SHP77 treated with DMSO at 0.1 percent for 48 hours (cell line): ENCODE results near the gene TAX1BP3.

Experiments
- DNase-seq: peaks from one replicate; lab custom pipeline; 2025; lab: John Stamatoyannopoulos, UW

TAX1BP3 gene

GRCh38 chr17:3688027-3688553 lies 19.7 kb upstream of the TAX1BP3 start:
- no peak for DNase-seq

- DNase-seq: no peak
Observed at GRCh38 chr17:3685174-3685573, 16.8 kb upstream of the TAX1BP3 start.

- no peak for DNase-seq
Observed at GRCh38 chr17:3683054-3683511, 14.7 kb upstream of the TAX1BP3 start.

DNA sequence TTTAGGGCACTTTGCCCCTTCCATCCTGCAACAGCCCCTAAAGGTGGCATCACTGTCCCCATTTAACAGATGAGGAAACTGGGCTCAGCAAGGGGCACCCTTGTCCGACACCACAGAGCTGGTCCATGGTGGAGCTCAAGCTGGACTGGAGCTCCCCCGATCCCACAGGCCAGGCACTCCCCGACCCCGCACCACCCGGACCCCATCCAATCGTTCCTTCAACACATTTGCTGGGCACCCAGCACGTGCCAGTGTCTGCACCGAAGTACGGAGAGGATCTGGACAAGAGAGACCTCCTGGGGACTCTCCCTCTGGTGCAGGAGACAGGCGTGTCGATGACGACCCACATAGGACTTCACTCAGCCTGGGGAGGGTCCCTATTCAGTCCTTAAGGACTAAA lies 13.7 kb upstream of the TAX1BP3 start:
- DNase-seq: no peak

GRCh38 chr17:3681565-3681964 lies 13.2 kb upstream of the TAX1BP3 start:
- no peak for DNase-seq

GRCh38 chr17:3681057-3681456 lies 12.7 kb upstream of the TAX1BP3 start:
- no peak for DNase-seq

DNA sequence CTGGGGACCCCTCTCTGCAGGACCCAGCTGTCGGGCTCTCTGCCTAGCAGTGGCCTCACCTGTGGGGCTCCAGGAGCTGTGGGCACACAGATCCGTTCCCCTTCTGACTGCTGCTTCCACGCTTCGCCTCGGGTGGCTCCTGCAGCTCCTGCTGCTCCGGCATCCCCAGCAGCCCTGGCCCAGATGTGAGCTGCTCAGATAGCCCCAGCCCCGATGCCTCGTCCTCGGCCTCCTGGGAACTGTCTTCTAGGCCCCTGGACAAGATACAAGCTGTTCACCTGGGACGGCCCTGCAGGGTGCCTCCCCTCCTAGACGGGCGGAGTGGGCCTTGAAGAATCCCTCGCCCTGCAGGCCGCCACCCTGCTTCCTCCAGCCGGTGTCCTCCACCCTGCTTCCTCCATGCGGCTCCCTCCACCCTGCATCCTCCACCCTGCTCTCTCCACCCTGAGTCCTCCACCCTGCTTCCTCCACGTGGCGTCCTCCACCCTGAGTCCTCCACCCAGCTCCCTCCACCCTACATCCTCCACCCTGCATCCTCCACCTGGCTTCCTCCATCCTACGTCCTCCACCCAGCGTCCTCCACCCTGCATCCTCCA lies 11.3 kb upstream of the TAX1BP3 start:
- no peak for DNase-seq

DNA sequence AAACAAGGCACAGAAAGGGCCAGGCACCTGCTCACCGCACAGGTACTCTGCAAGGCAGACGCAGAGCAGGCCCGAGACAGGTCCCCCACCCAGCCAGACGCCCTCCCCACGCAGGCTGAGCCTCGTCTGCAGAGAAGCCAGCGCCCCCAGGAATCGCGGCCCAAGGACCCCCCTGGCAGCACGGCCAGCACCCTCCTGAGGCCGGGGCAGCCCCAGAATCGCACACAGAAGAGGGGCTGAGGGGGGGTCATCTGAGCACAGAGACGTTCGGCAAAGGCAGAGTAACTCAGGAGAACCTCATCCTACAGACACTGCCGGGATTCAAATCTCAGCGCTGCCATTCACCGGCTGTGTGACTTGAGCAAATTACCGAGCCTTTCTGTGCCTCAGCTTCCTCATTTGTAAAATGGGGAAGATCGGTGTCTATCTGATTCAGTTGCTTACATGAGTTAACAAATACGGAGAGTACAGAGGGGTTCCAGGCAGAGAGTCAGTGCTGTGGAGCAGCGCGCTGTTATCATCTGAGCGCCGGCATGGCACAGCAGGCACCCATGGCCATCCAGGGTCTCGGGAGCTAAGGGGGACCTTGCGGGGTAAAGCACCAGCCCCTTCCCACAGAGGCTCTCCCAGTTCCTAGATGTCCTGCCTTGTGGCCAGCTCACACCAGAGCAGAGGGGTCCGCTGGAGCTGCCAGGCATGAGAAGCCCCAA lies 10.6 kb upstream of the TAX1BP3 start:
- DNase-seq: no peak

- DNase-seq: peak; percentile 60
Observed at GRCh38 chr17:3678095-3678820, 9.9 kb upstream of the TAX1BP3 start.

DNA sequence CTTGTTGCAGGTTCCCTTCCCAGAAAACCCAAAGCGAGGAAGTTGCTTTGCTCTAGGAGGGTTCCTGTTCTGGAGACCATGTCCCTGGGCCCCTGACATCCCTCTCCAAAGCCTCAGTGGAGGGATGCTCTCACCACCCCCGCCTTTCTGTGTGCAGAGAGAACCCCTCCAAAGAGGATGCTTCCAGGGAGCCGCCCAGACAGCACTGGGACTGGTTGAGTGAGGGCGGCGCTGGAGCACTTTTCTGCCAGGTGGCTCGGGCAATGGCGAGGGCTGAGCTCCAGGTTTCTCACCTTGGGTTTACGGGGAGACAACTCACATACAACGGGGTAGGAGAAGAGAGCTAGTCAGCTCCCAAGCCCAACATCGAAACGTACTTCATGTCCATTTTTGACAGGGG lies 7.5 kb upstream of the TAX1BP3 start:
- DNase-seq: no peak

- no peak for DNase-seq
Observed at GRCh38 chr17:3672571-3672970, 4.2 kb upstream of the TAX1BP3 start.

- no peak for DNase-seq
Observed at GRCh38 chr17:3669548-3669947, 1.2 kb upstream of the TAX1BP3 start.

- no peak for DNase-seq
Observed at GRCh38 chr17:3669085-3669347, 638 bp upstream of the TAX1BP3 start.

GRCh38 chr17:3667366-3668278 lies 756 bp downstream of the TAX1BP3 start:
- DNase-seq: no peak

DNA sequence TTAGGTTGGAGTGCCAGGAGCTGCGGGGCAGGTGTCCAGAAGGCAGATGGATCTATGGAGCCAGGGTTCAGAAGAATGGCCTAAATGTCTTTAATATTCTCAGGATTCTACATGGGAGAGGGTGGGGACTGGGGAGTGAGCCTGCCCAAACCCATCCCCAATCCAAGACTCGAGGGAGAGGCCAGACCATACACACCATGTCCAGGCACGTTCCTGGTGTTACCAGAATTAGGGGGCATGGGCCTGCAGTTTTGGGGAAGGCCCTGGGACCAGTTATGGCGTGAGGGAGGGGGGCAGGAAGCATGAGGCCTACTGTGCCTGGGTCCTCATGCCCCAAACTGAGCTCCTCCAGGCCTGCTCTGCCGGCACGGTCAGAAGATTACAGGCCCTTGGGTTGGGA lies 1.9 kb downstream of the TAX1BP3 start:
- DNase-seq: no peak

DNA sequence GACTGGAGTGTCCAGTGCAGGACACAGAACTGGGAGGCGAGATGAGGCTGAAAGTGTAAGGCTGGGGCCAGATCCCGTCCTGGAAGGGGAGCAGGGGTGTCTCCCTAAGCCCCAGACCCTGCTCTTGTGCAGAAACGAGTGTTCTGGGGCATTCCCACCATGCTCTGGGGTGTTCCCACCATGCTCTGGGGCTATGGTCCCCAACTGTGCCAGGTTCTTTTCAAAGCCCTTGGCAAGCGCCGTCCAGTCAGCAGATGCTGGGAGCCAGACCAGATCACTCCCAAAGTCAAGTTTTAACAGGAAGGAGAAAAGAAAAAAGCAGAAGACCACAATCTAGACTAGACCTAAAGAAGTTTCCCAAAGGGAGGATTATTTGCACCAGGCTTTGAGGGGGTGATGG lies 2.5 kb downstream of the TAX1BP3 start:
- DNase-seq: no peak

DNA sequence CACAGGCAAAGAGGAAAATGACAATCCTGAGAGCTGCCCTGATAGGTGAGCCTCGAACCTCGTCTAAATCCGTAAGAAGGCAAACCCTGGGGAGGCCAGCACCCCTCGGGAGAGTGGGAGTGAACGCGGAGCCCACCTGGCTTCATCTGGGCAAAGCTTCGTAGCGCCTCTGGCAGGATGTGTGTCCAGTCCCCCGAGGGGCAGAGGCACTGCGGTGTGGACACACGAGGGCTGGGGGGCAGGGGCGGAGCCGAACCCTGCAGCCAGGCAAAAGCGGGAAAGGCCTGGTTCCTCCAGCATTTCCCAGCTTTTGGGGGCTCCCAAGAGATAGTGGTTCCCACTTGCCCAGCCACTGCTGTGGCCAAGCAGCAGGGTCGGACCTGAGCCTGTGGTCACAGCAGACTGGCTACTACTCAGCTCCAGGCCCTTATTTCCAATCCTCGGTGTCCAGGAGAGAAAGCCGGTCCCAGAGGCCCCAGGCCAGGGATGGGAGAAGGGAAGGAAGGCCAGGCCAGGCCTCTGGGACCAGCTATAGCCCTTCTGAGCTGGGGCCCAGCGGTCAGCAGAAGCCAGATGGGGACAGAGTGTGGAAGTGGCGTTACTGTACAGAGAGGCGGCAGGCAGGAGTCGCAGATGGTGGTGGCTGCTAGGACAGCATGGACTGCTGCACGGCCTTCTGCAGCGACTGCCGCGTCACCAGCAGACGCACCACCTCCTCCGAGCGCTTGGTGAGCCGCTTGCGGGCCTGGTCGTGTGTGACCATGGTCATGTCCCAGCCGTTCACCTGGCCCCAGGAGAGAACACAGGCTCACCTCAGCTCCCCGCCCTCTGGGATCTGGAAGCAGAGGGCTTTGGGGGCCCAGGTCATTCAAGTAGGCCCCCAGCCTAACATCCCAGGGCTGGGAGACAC lies 5.0 kb downstream of the TAX1BP3 start:
- DNase-seq: no peak

GRCh38 chr17:3660311-3660891 lies 8.0 kb downstream of the TAX1BP3 start:
- no peak for DNase-seq

- DNase-seq: no peak
Observed at GRCh38 chr17:3659541-3660111, 8.8 kb downstream of the TAX1BP3 start.

DNA sequence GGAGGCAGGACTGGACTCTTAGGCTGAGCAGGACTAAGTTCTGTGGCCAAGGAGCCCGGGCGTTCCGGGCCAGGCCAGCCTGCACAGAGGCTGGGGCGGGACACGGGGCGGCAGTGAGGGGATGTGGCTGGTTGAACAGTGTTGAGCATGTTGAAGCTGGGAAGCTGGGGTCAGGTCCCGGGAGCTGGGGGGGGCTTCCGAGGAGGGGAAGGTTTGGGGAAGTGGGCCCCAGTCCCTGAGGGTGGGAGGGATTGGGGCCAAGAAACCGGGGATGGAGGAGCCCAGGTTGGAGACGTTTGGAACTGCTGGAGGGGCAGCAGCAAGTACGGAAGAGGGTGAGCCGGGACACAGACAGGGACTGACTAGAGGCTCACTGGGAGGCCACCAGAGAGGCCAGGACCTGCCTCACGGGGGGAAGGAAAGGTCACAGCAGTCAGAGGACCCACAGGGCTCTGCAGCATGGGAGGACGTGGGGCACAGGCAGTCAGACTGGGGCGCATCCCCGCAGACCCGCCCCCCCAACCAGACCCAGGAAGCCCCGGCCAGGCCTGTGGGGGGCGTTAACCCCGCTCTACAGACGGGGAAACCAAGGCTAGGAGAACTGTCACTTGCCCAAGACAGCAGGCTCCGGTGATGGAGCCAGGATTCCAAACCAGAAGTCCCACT lies 9.5 kb downstream of the TAX1BP3 start:
- DNase-seq: no peak
